Stimulated activated naive B cell treated with anti-CD40 and anti-IgM and Interleukin-4, amounts not matched to agents 10 μg/mL and 1 μg/mL and 100 μg/mL, for 72 hours (primary cell): ENCODE data around the gene NTN1.
"Not testable (repeated sequence)": the region's sequence is repeated elsewhere in the genome, so short reads cannot be mapped to it uniquely, and the experiment has no call there.

Experiments used
- ATAC-seq, 2 donors: fragments of 150-1000 bp; cut with Tn5 transposase; replicated peaks; 2 replicates each; pipeline ENCODE4 v1.10.0; 2021; ENCODE audit warnings: moderate library complexity in 1 of 2
- DNase-seq: peaks from one replicate; pipeline ENCODE4 v3.0.0; 2021
- H3K27ac Mint-ChIP-seq: one replicate; pipeline ENCODE4 v1.8.0; 2022; ENCODE audit warnings: mild to moderate bottlenecking, mixed read lengths
- H3K27me3 Mint-ChIP-seq, 2 donors: one replicate each; pipeline ENCODE4 v1.8.0; 2022; ENCODE audit warnings: mixed read lengths in 2 of 2
- H3K36me3 Mint-ChIP-seq, 2 donors: one replicate each; pipeline ENCODE4 v1.8.0; 2022; ENCODE audit warnings: mixed read lengths in 2 of 2, mild to moderate bottlenecking in 1 of 2
- H3K4me1 Mint-ChIP-seq, 2 donors: one replicate each; pipeline ENCODE4 v1.8.0; 2022; ENCODE audit warnings: mixed read lengths in 2 of 2, mild to moderate bottlenecking in 1 of 2
- H3K4me3 Mint-ChIP-seq, 2 donors: one replicate each; pipeline ENCODE4 v1.8.0; 2022; ENCODE audit warnings: mild to moderate bottlenecking in 2 of 2, mixed read lengths in 2 of 2, moderate library complexity in 1 of 2
- H3K9me3 Mint-ChIP-seq, 2 donors: one replicate each; pipeline ENCODE4 v1.8.0; 2022; ENCODE audit warnings: mixed read lengths in 2 of 2, mild to moderate bottlenecking in 1 of 2

Gene NTN1

GRCh38 chr17:9021158-9021991 is at the start of gene NTN1:
Gene NTN1 (plus strand): TSS chr17:9021510. CDS start chr17:9022374, 864 bp downstream.
- peak; percentile 64 for DNase-seq
- peaks cover 0 to 3% of the 10 kb centered on the region in 2 donors for H3K36me3 Mint-ChIP-seq

GRCh38 chr17:8975091-8975725 is 46.1 kb upstream of the NTN1 start:
- Mint-ChIP-seq H3K27me3 (no peaks in the 10 kb centered on the region), H3K4me3 (no peak overlapping the region), H3K9me3 (peaks cover 0 to 2% of the 10 kb centered on the region in 2 donors), H3K36me3 (peaks cover 0 to 3% of the 10 kb centered on the region in 2 donors), H3K4me1 (peaks cover 0 to 5% of the 10 kb centered on the region in 2 donors), H3K27ac (no peak overlapping the region)
- no peak for ATAC-seq
- DNase-seq, result no peak

More at GRCh38 chr17:9021158-9021991, at the start of gene NTN1:
- H3K4me1 Mint-ChIP-seq, result peaks cover 6 to 32% of the 10 kb centered on the region in 2 donors
- H3K27ac Mint-ChIP-seq, result peak within 1 kb of the TSS; percentile 79
- peak; percentile 80 to 83 for ATAC-seq
- peak within 1 kb of the TSS; percentile 85 to 86 for H3K4me3 Mint-ChIP-seq
- peaks cover 22 to 25% of the 10 kb centered on the region in 2 donors for H3K27me3 Mint-ChIP-seq
- H3K9me3 Mint-ChIP-seq, result no peaks in the 10 kb centered on the region

GRCh38 chr17:8976638-8977037 is 44.7 kb upstream of the NTN1 start:
- no peak overlapping the region for H3K4me3 Mint-ChIP-seq
- no peak overlapping the region for H3K27ac Mint-ChIP-seq
- no peaks in the 10 kb centered on the region for H3K36me3 Mint-ChIP-seq
- no peak for ATAC-seq
- DNase-seq, result no peak
- peaks cover 0 to 5% of the 10 kb centered on the region in 2 donors for H3K4me1 Mint-ChIP-seq
- H3K27me3 Mint-ChIP-seq, result no peaks in the 10 kb centered on the region
- H3K9me3 Mint-ChIP-seq, result no peaks in the 10 kb centered on the region

DNA sequence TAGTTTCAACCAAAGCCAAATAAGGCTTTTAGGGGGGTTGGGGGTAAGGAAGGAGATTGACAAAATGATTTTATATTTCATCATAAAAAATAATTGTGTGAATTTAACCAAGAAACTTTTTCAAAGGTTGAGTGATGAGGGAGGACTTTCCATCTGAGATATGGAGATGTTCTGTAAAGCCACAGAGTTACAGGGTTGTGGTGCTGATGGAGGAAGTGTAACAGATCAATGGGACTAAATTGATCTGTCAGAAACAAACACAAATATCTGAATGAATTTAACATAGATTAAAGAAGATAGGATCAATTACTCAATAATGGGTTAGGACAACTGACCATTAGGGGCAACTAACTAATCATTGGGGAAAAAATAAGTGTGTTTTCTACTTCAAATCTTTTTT is 41.6 kb upstream of the NTN1 start:
- no peaks in the 10 kb centered on the region for H3K27me3 Mint-ChIP-seq
- H3K9me3 Mint-ChIP-seq, result peaks cover 0 to 2% of the 10 kb centered on the region in 2 donors
- DNase-seq, result no peak
- peaks cover 3% of the 10 kb centered on the region in 2 donors for H3K36me3 Mint-ChIP-seq
- no peak overlapping the region for H3K27ac Mint-ChIP-seq
- peak in 1 of 2 donors; percentile 38 for ATAC-seq
- no peak overlapping the region for H3K4me3 Mint-ChIP-seq
- H3K4me1 Mint-ChIP-seq, result peaks cover 7 to 8% of the 10 kb centered on the region in 2 donors

DNA sequence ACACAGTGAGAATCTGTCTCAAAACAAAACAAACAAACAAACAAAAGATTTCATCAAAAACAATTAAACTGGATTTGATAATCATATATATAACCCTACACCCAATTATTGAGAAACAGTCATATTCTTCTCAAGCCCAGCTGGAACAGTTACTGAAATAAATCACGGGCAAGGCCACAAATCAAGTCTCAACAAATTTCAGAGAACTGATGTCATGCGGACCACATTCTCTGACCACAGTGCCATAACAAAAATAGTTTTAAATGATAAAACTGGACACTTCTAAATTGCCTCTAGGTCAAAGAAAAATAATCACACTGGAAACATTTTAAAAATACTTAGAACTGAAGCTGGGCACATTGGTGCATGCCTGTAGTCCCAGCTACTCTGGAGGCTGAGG is 39.9 kb upstream of the NTN1 start:
- peaks cover 3 to 12% of the 10 kb centered on the region in 2 donors for H3K36me3 Mint-ChIP-seq
- peaks cover 20 to 23% of the 10 kb centered on the region in 2 donors for H3K4me1 Mint-ChIP-seq
- no peak overlapping the region for H3K27ac Mint-ChIP-seq
- DNase-seq (no peak), ATAC-seq (no peak)
- no peak overlapping the region for H3K4me3 Mint-ChIP-seq
- no peaks in the 10 kb centered on the region for H3K27me3 Mint-ChIP-seq
- peaks cover 8 to 10% of the 10 kb centered on the region in 2 donors for H3K9me3 Mint-ChIP-seq

GRCh38 chr17:8984225-8984624 is 37.1 kb upstream of the NTN1 start:
- Mint-ChIP-seq H3K36me3 (peaks cover 3 to 18% of the 10 kb centered on the region in 2 donors), H3K4me3 (peak overlapping the region in 1 of 2 donors; percentile 23), H3K4me1 (peaks cover 21 to 23% of the 10 kb centered on the region in 2 donors), H3K9me3 (peaks cover 12 to 13% of the 10 kb centered on the region in 2 donors), H3K27ac (peak overlapping the region; percentile 84)
- not testable (repeated sequence) for H3K27me3 Mint-ChIP-seq, ATAC-seq, DNase-seq

GRCh38 chr17:8985054-8985701 is 36.1 kb upstream of the NTN1 start:
- peak overlapping the region; percentile 87 for H3K27ac Mint-ChIP-seq
- no peaks in the 10 kb centered on the region for H3K27me3 Mint-ChIP-seq
- peak; percentile 70 for DNase-seq
- peaks cover 5 to 18% of the 10 kb centered on the region in 2 donors for H3K36me3 Mint-ChIP-seq
- ATAC-seq, result peak; percentile 90 to 94
- peaks cover 19 to 23% of the 10 kb centered on the region in 2 donors for H3K4me1 Mint-ChIP-seq
- no peak overlapping the region for H3K4me3 Mint-ChIP-seq
- H3K9me3 Mint-ChIP-seq, result peaks cover 12 to 13% of the 10 kb centered on the region in 2 donors

DNA sequence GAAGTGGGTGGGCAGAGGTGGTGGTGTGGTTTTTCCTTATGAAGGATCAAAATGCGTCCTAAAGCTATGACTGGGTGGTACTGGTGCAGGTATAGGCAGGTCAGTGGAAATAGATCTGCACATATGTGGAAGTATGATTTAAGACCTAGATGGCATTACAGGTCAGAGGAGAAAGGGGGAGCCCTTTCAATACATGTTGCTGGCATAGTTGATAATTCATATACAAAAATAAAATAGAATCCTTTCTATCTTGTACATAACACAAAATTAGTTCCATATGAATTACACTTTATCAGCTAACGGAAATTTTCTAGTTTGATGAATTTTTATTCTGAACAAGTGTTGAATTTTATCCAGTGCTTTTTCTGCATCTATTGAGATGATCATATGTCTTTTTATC is 35.0 kb upstream of the NTN1 start:
- no peak overlapping the region for H3K27ac Mint-ChIP-seq
- ATAC-seq (peak; percentile 17 to 39), DNase-seq (no peak)
- no peak overlapping the region for H3K4me3 Mint-ChIP-seq
- peaks cover 19 to 23% of the 10 kb centered on the region in 2 donors for H3K4me1 Mint-ChIP-seq
- H3K9me3 Mint-ChIP-seq, result peaks cover 12 to 13% of the 10 kb centered on the region in 2 donors
- H3K36me3 Mint-ChIP-seq, result peaks cover 5 to 18% of the 10 kb centered on the region in 2 donors
- peaks cover 0 to 6% of the 10 kb centered on the region in 2 donors for H3K27me3 Mint-ChIP-seq

DNA sequence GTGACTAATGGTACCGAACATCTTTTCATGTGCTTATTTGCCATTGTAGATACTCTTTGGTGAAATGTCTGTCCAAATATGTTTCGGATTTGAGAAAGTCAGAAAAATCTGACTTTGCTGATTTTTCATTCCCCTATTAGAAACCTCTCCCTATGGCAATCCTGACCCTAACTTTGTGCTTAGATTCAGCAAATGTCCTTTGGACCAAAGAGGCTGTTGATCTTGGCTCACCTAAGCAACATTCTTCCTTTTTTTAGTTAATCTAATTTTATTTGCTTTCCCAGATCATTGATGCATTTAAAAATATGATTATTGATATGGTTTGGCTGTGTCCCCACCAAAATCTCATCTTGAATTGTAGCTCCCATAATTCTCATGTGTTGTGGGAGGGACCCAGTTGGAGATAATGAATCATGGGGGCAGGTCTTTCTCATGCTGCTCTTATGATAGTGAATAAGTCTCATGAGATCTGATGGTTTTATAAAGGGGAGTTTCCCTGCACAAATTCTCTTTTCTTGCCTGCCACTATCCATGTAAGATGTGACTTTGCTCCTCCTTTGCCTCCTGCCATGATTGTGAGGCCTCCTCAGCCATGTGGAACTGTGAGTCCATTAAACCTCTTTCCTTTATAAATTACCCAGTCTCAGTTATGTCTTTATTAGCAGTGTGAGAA is 32.9 kb upstream of the NTN1 start:
- ATAC-seq, H3K27ac Mint-ChIP-seq: not testable (repeated sequence)
- peaks cover 0 to 19% of the 10 kb centered on the region in 2 donors for H3K27me3 Mint-ChIP-seq

DNA sequence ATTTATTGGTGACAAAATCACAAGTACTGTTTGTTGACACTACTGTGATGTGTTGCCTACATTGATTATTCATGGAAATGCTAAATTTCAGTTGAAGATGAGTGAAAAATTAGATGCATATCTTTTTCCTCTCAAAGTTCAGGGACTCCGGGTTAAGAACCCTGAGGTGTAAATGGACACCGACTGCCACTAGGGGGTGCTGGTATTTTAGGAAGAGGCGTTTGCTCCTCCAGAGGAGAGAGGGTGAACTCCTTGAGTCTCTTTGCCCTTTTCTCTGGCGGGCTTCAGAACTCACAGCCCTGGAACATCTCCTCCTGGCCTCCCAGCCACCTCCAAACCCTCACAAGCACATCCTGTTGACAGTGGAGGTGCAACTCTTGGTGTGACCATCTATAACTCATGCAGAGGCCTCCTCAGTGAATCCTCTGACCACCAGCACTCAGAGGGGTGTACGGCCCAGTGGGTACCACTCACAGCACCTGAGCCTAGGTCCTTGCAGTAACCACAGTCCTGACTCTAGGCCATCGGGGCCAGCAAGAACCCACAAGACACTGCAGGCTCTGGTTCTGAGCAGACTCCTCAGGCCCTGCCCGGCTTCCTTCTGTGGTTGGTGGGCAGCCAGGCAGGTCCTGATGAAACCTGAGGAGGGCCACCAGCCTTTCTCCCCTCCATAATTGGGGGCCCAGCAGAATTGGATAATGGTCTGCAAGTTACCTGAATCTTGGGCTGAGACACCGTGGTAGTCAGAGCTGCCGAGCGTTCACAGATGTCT is 29.6 kb upstream of the NTN1 start:
- ATAC-seq (peak; percentile 55 to 76), DNase-seq (no peak)
- Mint-ChIP-seq H3K36me3 (peaks cover 2 to 6% of the 10 kb centered on the region in 2 donors), H3K4me1 (peaks cover 10 to 12% of the 10 kb centered on the region in 2 donors), H3K4me3 (no peak overlapping the region), H3K9me3 (peaks cover 3 to 6% of the 10 kb centered on the region in 2 donors), H3K27me3 (peaks cover 0 to 19% of the 10 kb centered on the region in 2 donors), H3K27ac (peak overlapping the region; percentile 14)

More for the DNA sequence above, 32.9 kb upstream of the NTN1 start:
- not testable (repeated sequence) for DNase-seq, H3K4me3 Mint-ChIP-seq
- Mint-ChIP-seq H3K9me3 (peaks cover 12 to 13% of the 10 kb centered on the region in 2 donors), H3K36me3 (peaks cover 5 to 18% of the 10 kb centered on the region in 2 donors), H3K4me1 (peaks cover 19 to 23% of the 10 kb centered on the region in 2 donors)

- peak; percentile 58 for DNase-seq
- H3K27me3 Mint-ChIP-seq, result peaks cover 0 to 19% of the 10 kb centered on the region in 2 donors
- H3K4me3 Mint-ChIP-seq, result no peak overlapping the region
- H3K27ac Mint-ChIP-seq, result peak overlapping the region; percentile 27
- H3K36me3 Mint-ChIP-seq, result peaks cover 0 to 2% of the 10 kb centered on the region in 2 donors
- ATAC-seq, result peak; percentile 71 to 83
- H3K4me1 Mint-ChIP-seq, result peaks cover 8 to 12% of the 10 kb centered on the region in 2 donors
- H3K9me3 Mint-ChIP-seq, result peaks cover 0 to 2% of the 10 kb centered on the region in 2 donors
Observed at GRCh38 chr17:8994319-8994718, 27.0 kb upstream of the NTN1 start.

- Mint-ChIP-seq H3K4me3 (no peak overlapping the region), H3K27ac (no peak overlapping the region), H3K4me1 (peaks cover 8 to 12% of the 10 kb centered on the region in 2 donors), H3K36me3 (no peaks in the 10 kb centered on the region), H3K9me3 (peaks cover 0 to 2% of the 10 kb centered on the region in 2 donors), H3K27me3 (peaks cover 0 to 17% of the 10 kb centered on the region in 2 donors)
- DNase-seq (no peak), ATAC-seq (no peak)
Observed at GRCh38 chr17:8995711-8996110, 25.6 kb upstream of the NTN1 start.
